Measurements from ENCODE around the gene TMEM245.

TMEM245 gene

DNA sequence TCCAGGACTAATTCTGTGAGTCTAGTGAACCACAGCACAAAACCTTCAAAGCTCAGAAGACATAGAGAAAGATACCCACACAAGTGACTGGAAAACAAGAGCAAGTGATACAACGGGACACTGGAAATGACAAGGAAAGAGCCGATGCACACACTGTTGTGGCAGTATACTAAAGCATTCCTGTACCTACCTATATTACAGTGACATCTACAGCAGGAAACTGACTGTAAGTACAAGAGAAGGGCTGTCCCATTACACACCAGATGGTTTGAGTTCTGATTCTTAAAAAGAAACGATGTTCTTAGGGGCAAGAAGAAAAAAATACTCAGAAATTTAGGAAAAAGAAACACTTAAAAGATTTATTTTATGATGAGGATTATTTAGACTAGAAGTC, 18.5 kb downstream of the TMEM245 start:
- DNase-seq (ENCODE audit: low read depth), result no peak

DNA sequence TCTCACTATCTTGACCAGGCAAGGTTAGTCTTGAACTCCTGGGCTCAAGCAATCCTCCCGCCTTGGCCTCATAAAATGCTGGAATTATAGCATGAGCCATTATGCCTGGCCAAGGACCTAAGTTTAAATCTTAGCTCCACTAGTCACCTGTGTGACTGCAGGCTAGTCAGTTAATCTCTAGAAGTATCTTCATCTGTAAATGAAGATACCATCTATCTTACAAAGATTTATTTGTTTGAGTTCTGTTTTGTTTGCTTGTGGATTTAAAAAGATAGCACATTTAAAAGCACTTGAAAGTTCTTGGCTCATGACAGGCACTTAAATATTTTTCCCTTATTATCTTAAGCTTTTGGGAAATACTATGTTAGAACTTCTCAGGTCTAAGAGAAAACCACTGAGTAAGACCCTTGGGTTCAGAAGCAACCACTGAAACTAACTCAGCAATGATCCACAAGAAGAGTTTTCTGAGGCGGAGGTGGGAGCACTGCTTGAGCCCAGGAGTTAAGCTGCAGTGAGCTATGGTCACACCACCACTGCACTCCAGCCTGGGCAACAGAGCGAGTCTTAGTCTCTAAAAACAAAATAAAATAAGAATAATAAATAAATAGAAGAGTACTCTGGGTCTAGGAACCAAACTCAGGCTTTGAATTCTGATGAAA, 19.1 kb downstream of the TMEM245 start:
- DNase-seq (ENCODE audit: low read depth), result no peak

DNA sequence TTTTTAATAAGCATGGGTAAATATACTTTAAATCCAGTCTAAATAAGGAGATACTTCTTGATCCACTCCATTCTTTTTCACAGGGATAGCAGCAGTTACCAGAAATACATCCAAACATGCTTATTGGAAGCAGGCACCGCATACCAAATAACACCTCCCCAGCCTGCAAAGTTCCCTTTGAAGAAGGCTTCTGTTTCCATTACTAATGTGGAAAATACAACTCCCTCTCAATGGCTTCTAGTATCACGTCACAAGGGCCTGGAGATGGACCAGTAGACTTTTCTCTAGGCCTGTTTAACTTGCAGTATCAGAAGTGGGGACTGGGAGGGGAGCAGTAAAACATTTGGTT, 20.8 kb downstream of the TMEM245 start:
- no peak for DNase-seq (ENCODE audit: low read depth)

- no peak for DNase-seq (ENCODE audit: low read depth)
Observed at GRCh38 chr9:109098171-109098959, 21.4 kb downstream of the TMEM245 start.

DNA sequence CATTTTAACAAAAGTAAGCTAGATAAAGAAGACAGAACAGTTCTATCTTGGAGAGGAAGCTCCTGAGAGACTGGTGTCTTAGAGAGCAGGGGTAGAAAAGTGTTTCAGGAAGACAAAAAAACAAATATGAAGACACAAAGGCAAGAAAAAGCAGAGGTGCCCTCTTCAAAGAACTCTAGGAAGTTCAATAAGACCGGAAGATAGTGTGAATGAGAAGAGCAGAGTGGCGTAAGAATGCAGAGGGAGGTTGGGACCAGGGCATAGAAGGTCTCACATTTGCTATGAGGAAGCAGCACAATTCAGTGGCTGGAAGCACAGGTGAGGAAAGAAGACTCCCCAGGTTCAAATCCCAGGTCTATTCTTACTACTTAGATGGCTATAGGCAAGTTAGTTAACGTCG, 22.6 kb downstream of the TMEM245 start:
- no peak for DNase-seq (ENCODE audit: low read depth)

GRCh38 chr9:109095321-109095720, 24.4 kb downstream of the TMEM245 start:
- DNase-seq (ENCODE audit: low read depth), result no peak

DNA sequence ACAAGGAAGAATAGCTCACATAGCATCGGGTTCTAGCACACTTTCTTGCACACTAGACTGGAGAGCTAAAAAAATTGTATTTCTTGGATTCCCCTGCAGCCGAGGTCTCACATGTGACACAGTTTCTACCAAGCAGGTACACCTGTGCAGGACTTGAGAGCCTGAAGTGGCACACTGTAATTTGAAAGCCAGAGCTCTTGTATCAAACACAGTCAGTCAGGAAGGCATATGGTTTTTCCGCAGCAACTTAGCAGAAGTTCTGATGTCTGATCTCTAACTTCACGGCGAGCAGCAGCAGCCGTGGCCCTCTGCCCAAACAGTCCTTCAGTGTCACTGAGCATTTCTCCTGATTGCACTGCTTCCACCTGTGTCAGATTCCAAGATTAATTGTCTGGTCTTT, 25.5 kb downstream of the TMEM245 start:
- no peak for DNase-seq (ENCODE audit: low read depth)

DNA sequence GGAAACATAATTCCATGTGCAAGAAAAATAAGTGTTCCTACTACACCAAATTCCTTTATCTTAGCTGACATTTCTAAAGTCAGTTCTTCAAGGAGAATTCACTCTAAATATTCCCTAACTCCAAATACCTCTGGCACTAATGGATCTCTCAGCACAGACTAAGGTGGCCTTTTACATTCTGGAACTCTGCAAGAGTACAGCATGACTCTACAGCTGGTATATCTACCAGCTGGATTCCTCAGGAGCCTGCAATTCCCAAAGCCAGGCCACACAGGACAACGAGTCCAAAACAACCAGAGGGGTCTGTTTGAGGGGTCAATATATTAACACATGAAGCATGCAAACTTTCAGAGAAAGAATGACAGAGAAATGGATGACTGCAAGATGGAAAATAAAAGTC, 27.2 kb downstream of the TMEM245 start:
- no peak for DNase-seq (ENCODE audit: low read depth)

DNA sequence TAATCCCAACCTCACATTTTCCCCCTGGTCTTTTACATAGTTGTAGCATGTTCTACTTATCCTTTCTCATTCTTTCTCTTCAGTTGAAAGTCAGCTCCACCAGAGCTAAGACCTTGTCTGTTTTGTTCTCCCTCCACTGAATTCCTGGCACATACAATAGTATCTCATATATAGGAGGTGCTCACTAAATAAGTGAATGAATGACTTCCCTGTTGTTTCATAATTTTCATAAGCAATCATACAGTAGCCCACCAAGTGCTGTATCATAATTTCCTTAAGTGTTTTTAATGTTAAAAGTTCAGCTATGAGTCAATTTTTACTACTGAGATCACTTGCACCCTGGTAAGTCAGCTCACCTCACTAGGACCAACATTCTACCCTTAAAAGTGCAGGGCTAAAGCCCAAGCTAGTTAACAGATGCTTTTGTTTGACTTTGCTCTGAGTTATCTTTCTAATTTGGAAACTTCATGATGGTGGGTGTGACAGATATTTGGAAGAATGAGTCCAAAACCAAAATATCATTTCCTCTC, 27.6 kb downstream of the TMEM245 start:
- DNase-seq (ENCODE audit: low read depth), result no peak

GRCh38 chr9:109088221-109088620, 31.5 kb downstream of the TMEM245 start:
- DNase-seq (ENCODE audit: low read depth), result no peak

DNA sequence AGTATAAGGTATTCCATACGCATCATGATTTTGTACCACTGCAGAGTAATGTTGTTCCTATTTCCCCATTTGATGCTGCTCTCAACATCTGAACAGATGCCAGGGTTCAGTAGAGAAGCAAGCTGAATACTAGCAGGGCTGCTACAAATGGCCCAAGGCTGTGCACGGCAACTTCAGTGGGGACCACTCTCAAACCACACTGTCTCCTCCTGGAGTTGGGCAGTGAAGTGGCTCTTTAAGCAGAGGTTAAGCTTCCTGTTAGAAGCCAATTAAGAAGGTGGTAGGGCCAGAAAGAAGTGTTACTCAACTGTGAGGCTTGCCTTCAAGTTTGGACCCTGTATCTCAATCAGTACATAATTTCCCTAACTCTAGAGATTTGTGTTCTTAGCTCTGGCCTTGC, 32.0 kb downstream of the TMEM245 start:
- no peak for DNase-seq (ENCODE audit: low read depth)

- DNase-seq (ENCODE audit: low read depth), result no peak
Observed at GRCh38 chr9:109086221-109086620, 33.5 kb downstream of the TMEM245 start.

DNA sequence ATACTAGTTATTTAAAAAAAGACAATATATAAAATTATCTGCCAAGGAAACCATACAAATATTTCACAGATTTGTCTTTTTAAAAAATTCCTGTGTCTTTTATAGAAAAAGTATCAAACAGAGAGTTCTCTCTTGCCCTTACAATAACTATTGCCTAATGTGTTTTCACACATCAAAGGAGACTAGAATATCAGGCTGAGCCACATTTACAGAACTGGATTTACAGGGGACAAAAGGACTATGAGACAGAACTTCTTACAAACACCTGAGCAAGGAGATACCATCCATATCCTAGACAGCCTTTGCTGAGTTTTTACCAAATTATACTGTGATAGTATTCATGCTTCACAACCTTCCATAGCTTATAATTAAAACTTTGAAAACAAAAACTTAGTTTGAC, 34.2 kb downstream of the TMEM245 start:
- DNase-seq (ENCODE audit: low read depth), result no peak

- DNase-seq (ENCODE audit: low read depth), result no peak
Observed at GRCh38 chr9:109083813-109084405, 35.8 kb downstream of the TMEM245 start.

GRCh38 chr9:109083141-109083540, 36.6 kb downstream of the TMEM245 start:
- DNase-seq (ENCODE audit: low read depth), result no peak

- no peak for DNase-seq (ENCODE audit: low read depth)
Observed at GRCh38 chr9:109082091-109082620, 37.6 kb downstream of the TMEM245 start.

DNA sequence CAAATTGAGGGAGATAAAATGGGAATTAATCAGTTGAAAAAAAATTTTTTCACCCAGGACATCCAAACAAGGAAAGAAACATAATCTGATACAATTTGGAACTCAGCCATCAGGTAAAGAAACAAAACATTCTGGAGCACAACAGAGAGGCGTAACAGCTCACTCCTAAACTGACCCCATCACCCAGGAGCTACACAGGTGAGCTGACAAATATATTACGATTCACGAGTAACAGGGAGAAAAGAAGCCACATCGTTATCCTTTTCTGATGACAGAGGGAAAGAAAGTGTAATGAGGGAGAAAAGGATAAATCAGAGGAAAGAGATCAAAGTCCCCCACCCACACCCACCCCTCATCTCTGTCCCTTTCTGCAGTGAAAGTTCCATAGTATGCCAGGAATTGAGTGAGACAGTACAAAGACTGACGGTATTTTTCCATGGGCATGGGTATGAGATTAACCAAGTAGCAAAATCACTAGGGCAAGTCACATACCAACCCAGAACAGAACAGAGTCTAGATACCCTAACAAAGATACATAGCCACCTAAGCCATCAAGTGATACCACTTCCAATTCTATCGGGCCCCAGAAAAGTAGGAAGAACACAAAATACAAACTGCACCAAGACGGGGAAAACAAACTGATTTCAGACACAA, 45.4 kb downstream of the TMEM245 start:
- DNase-seq (ENCODE audit: low read depth), result no peak

DNA sequence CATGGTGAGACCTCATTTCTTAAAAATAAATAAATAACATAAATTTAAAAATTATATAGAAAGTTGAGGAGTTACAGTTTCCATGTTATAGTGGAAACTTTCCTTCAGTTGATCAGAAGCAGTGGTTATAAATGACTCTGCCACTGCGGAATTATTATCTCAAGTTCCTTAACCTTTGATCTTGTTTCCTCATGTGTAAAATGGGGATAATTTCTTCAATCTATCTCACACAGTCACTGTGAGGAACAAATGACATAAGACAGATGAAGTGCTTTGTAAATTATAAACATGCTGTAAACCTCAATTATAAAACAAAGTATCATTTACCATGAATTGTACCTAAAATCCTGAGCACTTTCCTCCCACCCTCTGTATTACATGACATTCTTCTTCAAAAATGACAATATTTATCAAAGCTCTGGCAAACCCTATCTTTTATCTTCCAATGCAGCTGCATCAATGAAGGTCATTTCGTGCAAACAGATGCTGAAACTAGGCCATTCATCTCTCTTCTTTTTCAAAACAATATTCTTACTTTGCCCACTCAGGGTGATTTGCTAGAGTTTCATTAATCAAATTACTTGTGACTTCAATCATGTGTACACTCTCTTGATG, 46.8 kb downstream of the TMEM245 start:
- no peak for DNase-seq (ENCODE audit: low read depth)

- DNase-seq (ENCODE audit: low read depth), result no peak
Observed at GRCh38 chr9:109072133-109072692, 47.5 kb downstream of the TMEM245 start.

GRCh38 chr9:109068764-109069163, 51.0 kb downstream of the TMEM245 start:
- DNase-seq (ENCODE audit: low read depth), result no peak

DNA sequence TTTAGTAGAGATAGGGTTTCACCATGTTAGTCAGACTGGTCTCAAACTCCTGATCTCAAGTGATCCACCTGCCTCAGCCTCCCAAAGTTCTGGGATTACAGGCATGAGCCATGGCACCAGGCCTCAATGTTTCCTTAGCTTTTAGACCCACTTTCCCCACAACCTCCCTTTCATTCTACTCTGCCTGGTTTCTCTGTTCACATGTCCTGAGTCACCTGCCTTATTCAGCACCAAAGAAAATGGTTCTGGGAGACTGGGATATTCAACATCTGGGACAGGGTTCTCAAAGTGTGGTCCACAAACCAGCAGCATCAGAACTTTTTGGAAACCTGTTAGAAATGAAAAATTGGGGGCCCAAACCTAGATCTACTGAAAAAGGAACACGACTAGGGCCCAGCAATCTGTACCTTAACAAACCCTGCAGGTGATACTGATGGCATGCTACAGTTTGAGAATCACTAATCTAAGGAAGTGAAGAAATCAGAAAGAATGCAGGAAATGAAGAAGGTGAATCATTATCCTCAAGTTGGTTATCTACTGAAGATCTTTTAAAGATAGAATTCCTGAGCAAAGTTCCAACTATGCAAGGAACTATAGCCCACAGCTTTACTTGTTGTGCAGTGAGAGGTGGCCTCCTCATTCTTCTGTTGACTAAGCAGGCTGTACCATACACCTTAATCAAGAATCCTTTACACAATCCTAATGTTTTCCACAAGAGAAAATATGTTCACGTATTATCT, 54.6 kb downstream of the TMEM245 start:
- no peak for DNase-seq (ENCODE audit: low read depth)
